H7 (cell line): ENCODE measurements around the gene PTH2. TPM values are rescaled to one million over a fixed set of nuclear protein-coding genes. Genes with fewer than 3 reads are reported as not detected.
"Not testable (repeated sequence)": the region's sequence is repeated elsewhere in the genome, so short reads cannot be mapped to it uniquely, and the experiment has no call there.

ENCODE experiments used
- DNase-seq: peaks from one replicate; pipeline ENCODE4 v3.0.0; 2012
- H3K27me3 ChIP-seq: 2 replicates; pipeline ENCODE4 v1.6.0; 2011; ENCODE audit warnings: mild to moderate bottlenecking, low read length; ENCODE audit not compliant: control insufficient read depth, insufficient read depth
- H3K36me3 ChIP-seq: replicated peaks from 2 replicates; pipeline ENCODE4 v1.5.1; 2011; ENCODE audit warnings: low read length; ENCODE audit not compliant: control insufficient read depth, insufficient read depth
- H3K4me3 ChIP-seq: 2 replicates; pipeline ENCODE4 v1.5.1; 2011; ENCODE audit warnings: low read depth, mild to moderate bottlenecking, control low read depth, low read length, moderate library complexity; ENCODE audit not compliant: insufficient read depth
- total RNA-seq: library from RNA; depleted of rRNA; stranded (reverse); fragments of >200 nt; shearing (Covaris generic); gene quantifications from 2 replicates; pipeline ENCODE4 v1.2.3, GENCODE V29; 2014; rRNA removed

The PTH2 gene
- total RNA-seq, 1 experiment from 2014 or later = not detected

- H3K4me3 ChIP-seq, H3K36me3 ChIP-seq, DNase-seq, H3K27me3 ChIP-seq: not testable (repeated sequence)
Observed at GRCh38 chr19:49373174-49373573, 50.1 kb downstream of the PTH2 start.

Other genes with a start within 250 kb of the PTH2 start
- gene SLC6A16, start 98.2 kb downstream of the PTH2 start, total RNA-seq = 0.24 and 4.3 TPM in 2 replicates
- 0.44 TPM in 1 of 2 replicates, not detected in the other for gene CD37, start 88.0 kb downstream of the PTH2 start, total RNA-seq
- gene TEAD2, start 61.0 kb downstream of the PTH2 start, total RNA-seq = 110 and 155 TPM in 2 replicates
- gene DKKL1, start 59.6 kb downstream of the PTH2 start, total RNA-seq = 3.6 and 4.3 TPM in 2 replicates
- gene KASH5, start 35.2 kb downstream of the PTH2 start, total RNA-seq = 0.21 and 0.26 TPM in 2 replicates
- gene GFY, start 1.9 kb upstream of the PTH2 start, total RNA-seq = not detected in 2 replicates
- gene SLC17A7, start 18.1 kb upstream of the PTH2 start, total RNA-seq = 0.14 and 0.26 TPM in 2 replicates
- gene PIH1D1, start 28.4 kb upstream of the PTH2 start, total RNA-seq = 172 and 194 TPM in 2 replicates
- 55.5 and 62.2 TPM in 2 replicates for gene ALDH16A1, start 29.8 kb upstream of the PTH2 start, total RNA-seq
- 0.55 and 1.6 TPM in 2 replicates for gene FLT3LG, start 50.8 kb upstream of the PTH2 start, total RNA-seq
- 4,136 and 6,335 TPM in 2 replicates for gene RPL13A, start 64.2 kb upstream of the PTH2 start, total RNA-seq
- 2,449 and 2,647 TPM in 2 replicates for gene RPS11, start 73.0 kb upstream of the PTH2 start, total RNA-seq
- gene FCGRT, start 89.2 kb upstream of the PTH2 start, total RNA-seq = 28.5 and 36.9 TPM in 2 replicates
- 28.2 and 29.2 TPM in 2 replicates for gene RCN3, start 104.6 kb upstream of the PTH2 start, total RNA-seq
- gene NOSIP, start 157.1 kb upstream of the PTH2 start, total RNA-seq = 102 and 142 TPM in 2 replicates
- gene PRRG2, start 157.9 kb upstream of the PTH2 start, total RNA-seq = 0.55 and 1.2 TPM in 2 replicates
- gene PRR12, start 167.7 kb upstream of the PTH2 start, total RNA-seq = 8.2 and 10.8 TPM in 2 replicates
- 13.3 and 20.1 TPM in 2 replicates for gene RRAS, start 216.7 kb upstream of the PTH2 start, total RNA-seq
- 32.9 and 37.0 TPM in 2 replicates for gene SCAF1, start 218.8 kb upstream of the PTH2 start, total RNA-seq
- gene IRF3, start 242.4 kb upstream of the PTH2 start, total RNA-seq = 107 and 108 TPM in 2 replicates
- gene BCL2L12, start 242.5 kb upstream of the PTH2 start, total RNA-seq = 34.3 and 42.5 TPM in 2 replicates